ENCODE measurements around the gene NCL. TPM values are rescaled to one million over a fixed set of nuclear protein-coding genes. Genes with fewer than 3 reads are reported as not detected.
"Not testable (repeated sequence)": the region's sequence is repeated elsewhere in the genome, so short reads cannot be mapped to it uniquely, and the experiment has no call there.

NCL gene
- total RNA-seq, 1 experiment from 2014 or later: 608 TPM

DNA sequence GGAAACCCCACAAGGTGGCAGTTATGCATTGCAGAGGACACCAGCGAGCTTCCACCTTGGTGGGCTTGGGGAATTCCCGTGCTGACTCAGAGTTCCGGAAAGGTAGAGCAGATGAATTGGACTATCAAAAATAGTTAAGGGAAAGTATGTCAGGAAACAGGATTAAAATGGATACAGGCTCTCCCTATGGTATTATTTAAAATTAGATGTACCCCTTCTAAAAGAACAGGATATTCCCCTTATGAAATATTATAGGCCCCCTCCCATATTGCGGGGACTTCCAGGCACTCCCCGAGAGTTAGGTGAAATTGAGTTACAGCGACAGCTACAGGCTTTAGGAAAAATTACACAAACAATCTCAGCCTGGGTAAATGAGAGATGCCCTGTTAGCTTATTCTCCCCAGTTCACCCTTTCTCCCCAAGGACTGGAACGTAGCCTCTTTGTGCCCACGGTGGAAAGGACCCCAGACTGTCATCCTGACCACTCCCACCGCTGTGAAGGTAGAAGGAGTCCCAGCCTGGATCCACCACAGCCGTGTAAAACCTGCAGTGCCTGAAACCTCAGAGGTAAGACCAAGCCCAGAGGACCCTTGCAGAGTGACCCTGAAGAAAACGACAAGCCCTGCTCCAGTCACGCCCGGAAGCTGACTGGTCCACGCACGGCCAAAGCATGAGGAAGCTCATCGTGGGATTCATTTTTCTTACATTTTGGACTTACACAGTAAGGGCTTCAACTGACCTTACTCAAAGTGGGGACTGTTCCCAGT, 58.5 kb downstream of the NCL start:
- BruUV-seq (replicated peaks); intact Hi-C loops (cut with micrococcal nuclease; ENCODE audit: unreplicated experiment); H3K4me3 Mint-ChIP-seq (ENCODE audit: unreplicated experiment); H3K4me1 ChIP-seq; POLR2A ChIA-PET; H3K27me3 ChIP-seq (replicated peaks; ENCODE audit: control insufficient read depth, insufficient read depth, low read length); H3K9me3 ChIP-seq; H3K36me3 ChIP-seq (ENCODE audit: control insufficient read depth, insufficient read depth, low read length); H3K27ac Mint-ChIP-seq (ENCODE audit: unreplicated experiment); H3K4me1 Mint-ChIP-seq (ENCODE audit: low read depth, unreplicated experiment); H3K36me3 Mint-ChIP-seq (ENCODE audit: insufficient read depth, unreplicated experiment); H3K4me3 ChIP-seq (ENCODE audit: low read depth, low read length); H3K9me3 Mint-ChIP-seq (ENCODE audit: unreplicated experiment); H3K27me3 Mint-ChIP-seq (ENCODE audit: insufficient read depth, unreplicated experiment); DNase-seq: not testable (repeated sequence)
- CTCF ChIA-PET: interaction anchor here (1.0 kb wide), 1 partner anchor 109 kb away, joined by 5 read pairs; no protein-coding TSS in a partner anchor

- intact Hi-C loops (cut with micrococcal nuclease; ENCODE audit: unreplicated experiment); H3K9me3 ChIP-seq; H3K27ac Mint-ChIP-seq (ENCODE audit: unreplicated experiment); H3K4me1 Mint-ChIP-seq (ENCODE audit: low read depth, unreplicated experiment); H3K27me3 ChIP-seq (replicated peaks; ENCODE audit: control insufficient read depth, insufficient read depth, low read length); DNase-seq; H3K4me1 ChIP-seq; H3K4me3 ChIP-seq (ENCODE audit: low read depth, low read length); H3K4me3 Mint-ChIP-seq (ENCODE audit: unreplicated experiment); BruUV-seq (replicated peaks); H3K36me3 ChIP-seq (ENCODE audit: control insufficient read depth, insufficient read depth, low read length); H3K27me3 Mint-ChIP-seq (ENCODE audit: insufficient read depth, unreplicated experiment); H3K36me3 Mint-ChIP-seq (ENCODE audit: insufficient read depth, unreplicated experiment); CTCF ChIA-PET; H3K9me3 Mint-ChIP-seq (ENCODE audit: unreplicated experiment); POLR2A ChIA-PET: not testable (repeated sequence)
Measured at GRCh38 chr2:231404183-231404578, 60.1 kb downstream of the NCL start.

Other genes starting within 250 kb of the NCL start
- gene B3GNT7, start 68.8 kb downstream of the NCL start, total RNA-seq (2022): 2.7 and 3.6 TPM in 2 replicates
- gene NMUR1, start 66.0 kb upstream of the NCL start, total RNA-seq (2022): not detected in 2 replicates
- gene TEX44, start 128.4 kb upstream of the NCL start, total RNA-seq (2022): not detected in 2 replicates
- 597 and 669 TPM in 2 replicates for gene PTMA, start 244.0 kb upstream of the NCL start, total RNA-seq (2022)